Measurements from ENCODE around the gene GALNT18.

Gene GALNT18

GRCh38 chr11:11567936-11568650 is 53.7 kb downstream of the GALNT18 start:
- no peak for DNase-seq (ENCODE audit: low read depth, low spot score)

- no peak for DNase-seq (ENCODE audit: low read depth, low spot score)
Observed at GRCh38 chr11:11565636-11566035, 56.2 kb downstream of the GALNT18 start.

- DNase-seq (ENCODE audit: low read depth, low spot score), result no peak
Observed at GRCh38 chr11:11563200-11563975, 58.4 kb downstream of the GALNT18 start.

GRCh38 chr11:11561991-11562390 is 59.8 kb downstream of the GALNT18 start:
- no peak for DNase-seq (ENCODE audit: low read depth, low spot score)

GRCh38 chr11:11558826-11559225 is 63.0 kb downstream of the GALNT18 start:
- DNase-seq (ENCODE audit: low read depth, low spot score), result no peak

- DNase-seq (ENCODE audit: low read depth, low spot score), result no peak
Observed at GRCh38 chr11:11558396-11558795, 63.4 kb downstream of the GALNT18 start.

- no peak for DNase-seq (ENCODE audit: low read depth, low spot score)
Observed at GRCh38 chr11:11555208-11555607, 66.6 kb downstream of the GALNT18 start.

GRCh38 chr11:11553573-11553972 is 68.2 kb downstream of the GALNT18 start:
- DNase-seq (ENCODE audit: low read depth, low spot score), result no peak

- DNase-seq (ENCODE audit: low read depth, low spot score), result no peak
Observed at GRCh38 chr11:11552529-11553087, 69.2 kb downstream of the GALNT18 start.

- no peak for DNase-seq (ENCODE audit: low read depth, low spot score)
Observed at GRCh38 chr11:11550534-11550933, 71.3 kb downstream of the GALNT18 start.

- no peak for DNase-seq (ENCODE audit: low read depth, low spot score)
Observed at GRCh38 chr11:11545285-11546275, 76.2 kb downstream of the GALNT18 start.

GRCh38 chr11:11543656-11544055 is 78.1 kb downstream of the GALNT18 start:
- DNase-seq (ENCODE audit: low read depth, low spot score), result no peak

- DNase-seq (ENCODE audit: low read depth, low spot score), result no peak
Observed at GRCh38 chr11:11540157-11540556, 81.6 kb downstream of the GALNT18 start.

- no peak for DNase-seq (ENCODE audit: low read depth, low spot score)
Observed at GRCh38 chr11:11538277-11538960, 83.4 kb downstream of the GALNT18 start.

GRCh38 chr11:11537871-11538270 is 83.9 kb downstream of the GALNT18 start:
- DNase-seq (ENCODE audit: low read depth, low spot score), result no peak

- no peak for DNase-seq (ENCODE audit: low read depth, low spot score)
Observed at GRCh38 chr11:11537372-11537771, 84.4 kb downstream of the GALNT18 start.

GRCh38 chr11:11536650-11537049 is 85.2 kb downstream of the GALNT18 start:
- no peak for DNase-seq (ENCODE audit: low read depth, low spot score)

- no peak for DNase-seq (ENCODE audit: low read depth, low spot score)
Observed at GRCh38 chr11:11535611-11536010, 86.2 kb downstream of the GALNT18 start.

GRCh38 chr11:11534981-11535380 is 86.8 kb downstream of the GALNT18 start:
- DNase-seq (ENCODE audit: low read depth, low spot score), result no peak

- no peak for DNase-seq (ENCODE audit: low read depth, low spot score)
Observed at GRCh38 chr11:11533751-11534150, 88.1 kb downstream of the GALNT18 start.

- no peak for DNase-seq (ENCODE audit: low read depth, low spot score)
Observed at GRCh38 chr11:11533057-11533456, 88.7 kb downstream of the GALNT18 start.
